Activated T-helper 1 cell treated with anti-CD3 and anti-CD28 coated beads, Interleukin-2, amount 50 U/mL, for 16 hours (primary cell): ENCODE data around the gene CREB5.

Experiments
- DNase-seq, 2 donors: peaks; one replicate each; pipeline ENCODE4 v3.0.0-alpha.2; 2020; ENCODE audit warnings: low read depth in 1 of 2, low spot score in 1 of 2

The CREB5 gene

DNA sequence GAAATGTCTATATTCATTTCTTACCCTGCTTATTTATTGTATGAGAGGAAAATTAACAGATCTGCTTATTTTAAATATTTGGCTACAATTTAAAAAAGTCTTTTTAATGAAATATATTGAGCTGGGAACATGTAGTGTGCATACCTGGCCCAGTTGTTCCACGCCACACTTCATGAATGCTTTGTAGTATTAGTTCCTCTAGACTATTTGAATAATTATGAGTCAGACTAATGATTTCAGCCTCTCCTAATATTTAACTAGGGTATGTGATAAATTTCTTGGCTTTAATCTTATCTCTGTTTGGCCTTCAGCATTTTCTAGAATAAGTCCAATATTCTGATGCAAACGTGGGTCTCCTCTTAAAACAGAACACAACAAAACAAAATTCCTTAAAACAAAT, 226.6 kb downstream of the CREB5 start:
- DNase-seq, result no peak

DNA sequence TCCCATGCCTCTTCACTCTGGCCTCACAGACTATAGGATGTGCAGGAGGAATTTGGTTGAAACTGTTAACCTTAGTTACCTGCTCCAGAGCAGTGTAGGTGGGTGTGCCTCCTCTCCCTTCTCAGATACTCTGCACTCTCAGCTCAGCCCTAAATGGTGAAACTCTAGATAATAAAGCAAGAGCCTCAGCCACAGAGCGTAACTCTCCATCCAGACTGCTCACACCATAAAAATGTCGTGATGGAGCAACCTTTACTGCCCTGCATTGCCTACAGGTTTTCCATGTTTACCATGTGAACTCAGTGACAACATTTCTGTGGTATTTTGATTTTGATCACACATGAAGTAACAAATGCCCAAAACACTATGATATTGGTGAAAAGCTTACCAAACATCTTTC, 227.7 kb downstream of the CREB5 start:
- DNase-seq, result no peak

- DNase-seq, result no peak
Measured at GRCh38 chr7:28641752-28642545, 229.6 kb downstream of the CREB5 start.

DNA sequence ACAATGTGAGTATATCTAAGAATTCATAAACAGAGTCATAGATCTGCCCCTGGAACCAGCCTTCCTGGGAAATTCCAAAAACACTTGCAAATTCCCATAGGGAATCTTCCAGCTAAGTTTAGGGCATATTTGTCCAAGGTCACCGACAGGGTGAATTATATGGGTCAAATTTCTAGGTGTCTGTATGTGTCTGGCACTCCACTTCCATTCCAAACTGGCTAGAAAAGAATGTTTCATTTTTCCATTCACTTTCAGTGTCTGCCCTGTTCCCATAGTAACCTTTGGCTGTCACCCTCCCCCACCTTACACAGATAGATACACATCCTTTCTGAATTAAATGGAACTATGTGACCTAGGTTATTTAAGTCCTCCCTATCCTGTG, 230.9 kb downstream of the CREB5 start:
- no peak for DNase-seq

GRCh38 chr7:28643584-28644340, 231.4 kb downstream of the CREB5 start:
- no peak for DNase-seq

- DNase-seq, result no peak
Measured at GRCh38 chr7:28645866-28646265, 233.5 kb downstream of the CREB5 start.

DNA sequence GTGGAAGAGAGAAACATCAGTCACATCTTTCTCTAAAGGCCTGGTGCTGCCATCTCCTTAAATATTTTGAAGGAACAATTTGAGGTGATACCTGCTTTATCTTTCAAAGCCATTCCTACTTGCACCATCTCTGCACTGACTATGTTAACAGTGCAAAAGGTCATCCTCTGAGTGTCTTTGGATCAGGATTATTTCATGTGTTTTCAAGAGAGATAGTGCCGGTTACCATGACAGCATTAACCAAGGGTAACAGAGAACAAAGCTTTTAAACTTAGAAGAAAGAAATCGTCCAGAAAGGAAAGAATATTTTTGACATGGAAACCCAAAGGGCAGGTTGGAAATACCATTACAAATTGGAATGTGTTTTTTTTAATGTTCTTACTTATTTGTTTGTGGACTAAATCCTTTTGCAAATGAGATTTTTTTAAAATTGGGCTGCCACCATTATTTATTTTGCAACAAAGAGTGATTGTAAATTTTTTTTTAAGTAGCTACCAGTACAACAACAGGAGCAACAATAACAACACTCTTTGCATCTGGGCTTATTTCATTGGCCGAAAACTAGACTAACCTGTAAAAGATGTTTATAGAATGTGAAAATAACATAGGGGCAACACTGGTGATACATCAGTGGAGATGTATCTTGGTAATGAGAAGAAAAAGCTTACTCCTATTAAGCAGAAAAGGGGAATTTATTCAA, 234.2 kb downstream of the CREB5 start:
- no peak for DNase-seq

GRCh38 chr7:28647076-28647421, 234.7 kb downstream of the CREB5 start:
- no peak for DNase-seq

DNA sequence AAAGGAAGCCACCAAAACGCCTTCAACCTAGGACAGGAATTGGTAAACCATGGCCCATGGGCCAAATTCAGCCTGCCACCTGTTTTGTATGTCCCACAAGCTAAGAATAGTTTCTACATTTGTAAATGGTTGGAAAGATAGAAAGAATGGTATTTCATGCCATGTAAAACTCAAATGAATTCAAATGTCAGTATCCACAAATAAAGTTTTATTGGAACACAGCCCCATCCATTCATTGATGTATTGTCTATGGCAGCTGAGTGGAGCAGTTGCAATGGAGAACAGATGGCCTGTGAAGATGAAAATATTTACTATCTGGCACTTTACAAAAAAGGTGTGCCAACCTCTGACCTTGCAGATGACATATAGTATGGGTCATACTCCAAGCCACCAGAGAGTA, 236.9 kb downstream of the CREB5 start:
- no peak for DNase-seq

DNA sequence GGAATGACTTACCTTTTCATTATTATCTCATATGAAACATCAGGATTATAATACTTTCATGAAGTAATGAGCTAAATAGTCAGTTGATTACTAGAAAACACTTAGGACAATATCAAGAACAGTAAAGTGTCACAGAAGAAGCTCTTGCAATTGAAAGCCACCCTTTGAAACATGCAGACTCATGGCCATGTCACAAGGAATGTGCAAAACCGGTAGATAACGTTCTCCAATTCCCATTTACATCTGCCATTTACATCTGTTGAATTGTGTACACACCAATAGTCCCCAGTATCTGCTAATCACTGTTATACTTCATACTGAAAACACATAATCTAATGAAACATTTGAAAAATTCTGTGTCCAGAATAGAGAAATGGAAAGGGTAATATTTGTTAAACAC, 237.5 kb downstream of the CREB5 start:
- no peak for DNase-seq

- no peak for DNase-seq
Measured at GRCh38 chr7:28654110-28654509, 241.8 kb downstream of the CREB5 start.

DNA sequence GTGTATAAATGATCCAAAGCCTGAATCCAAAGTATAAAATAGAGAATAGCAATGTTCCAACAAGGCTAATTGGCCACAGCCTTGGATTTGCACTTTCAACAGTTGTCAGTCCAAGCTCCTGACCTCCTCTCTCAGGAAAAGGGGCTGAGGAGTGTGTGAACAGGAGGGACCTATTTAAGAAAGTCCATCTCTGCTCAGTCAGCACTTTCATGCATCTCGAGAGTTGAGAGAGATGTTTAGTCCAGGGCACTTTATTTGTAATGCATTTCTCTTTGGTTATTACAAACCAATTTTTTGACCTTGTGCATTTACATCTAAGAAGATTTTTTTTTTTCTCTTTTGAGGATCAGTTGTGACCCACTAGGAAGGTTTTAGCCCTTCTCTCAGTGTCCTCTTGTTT, 244.2 kb downstream of the CREB5 start:
- DNase-seq, result no peak

GRCh38 chr7:28658381-28658780, 246.1 kb downstream of the CREB5 start:
- DNase-seq, result no peak

GRCh38 chr7:28660132-28660531, 247.8 kb downstream of the CREB5 start:
- no peak for DNase-seq

GRCh38 chr7:28661826-28662595, 249.7 kb downstream of the CREB5 start:
- DNase-seq, result no peak

DNA sequence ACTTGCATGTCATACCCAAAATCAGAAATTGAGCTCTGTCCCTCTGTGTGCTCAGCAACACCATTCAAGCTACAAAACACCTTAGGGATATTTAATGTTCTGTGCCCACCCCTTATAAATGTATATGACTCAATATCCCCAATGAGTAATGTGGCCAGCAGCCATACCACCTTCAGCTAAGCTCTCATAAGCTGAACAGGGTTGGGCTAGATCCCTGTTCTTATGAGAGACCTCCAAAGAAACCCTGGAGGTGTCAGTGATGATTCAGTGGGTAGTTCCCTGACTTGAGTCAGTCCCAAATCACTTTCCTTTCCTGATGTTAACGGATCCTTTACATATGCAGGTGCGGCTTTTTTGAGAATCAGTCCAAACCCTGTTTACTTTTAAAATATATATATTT, 253.8 kb downstream of the CREB5 start:
- no peak for DNase-seq

DNA sequence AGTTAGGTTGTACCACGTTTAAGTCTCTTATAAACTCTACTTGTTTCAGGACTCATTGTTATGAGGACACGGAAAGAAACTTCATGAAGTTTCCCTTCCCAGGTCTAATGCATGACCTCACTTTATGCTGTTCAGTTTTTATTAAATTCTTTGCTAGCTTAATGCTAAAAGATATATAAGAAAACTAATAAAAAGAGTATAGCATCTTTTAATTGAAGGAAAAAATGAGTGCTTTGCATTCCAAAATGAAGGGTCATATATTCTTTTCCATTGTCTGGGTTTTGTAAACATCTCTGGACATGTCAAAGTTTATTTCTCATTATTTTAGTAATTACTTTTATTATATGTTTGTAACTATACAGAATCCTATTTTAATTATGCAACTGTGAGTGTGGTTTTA, 255.8 kb downstream of the CREB5 start:
- no peak for DNase-seq

DNA sequence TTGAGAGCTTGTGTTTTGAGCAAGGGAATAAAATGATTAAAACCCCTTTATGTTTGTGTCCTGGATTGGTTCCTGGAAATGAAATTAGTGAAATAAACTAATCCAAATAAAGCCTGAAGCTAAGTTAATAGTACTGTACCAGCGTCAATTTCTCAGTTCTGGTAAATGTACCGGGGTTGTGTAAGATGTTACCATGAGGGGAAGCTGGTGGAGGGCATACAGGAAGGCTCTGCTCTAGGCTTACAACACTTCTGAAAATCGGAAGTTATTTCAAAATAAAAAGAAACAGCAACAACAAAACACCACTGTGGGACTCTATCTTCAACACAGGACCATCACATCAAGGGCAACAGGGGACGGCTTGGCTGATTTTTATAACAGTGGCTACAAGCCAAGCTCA, 257.0 kb downstream of the CREB5 start:
- DNase-seq, result no peak

GRCh38 chr7:28671526-28671925, 259.2 kb downstream of the CREB5 start:
- no peak for DNase-seq

DNA sequence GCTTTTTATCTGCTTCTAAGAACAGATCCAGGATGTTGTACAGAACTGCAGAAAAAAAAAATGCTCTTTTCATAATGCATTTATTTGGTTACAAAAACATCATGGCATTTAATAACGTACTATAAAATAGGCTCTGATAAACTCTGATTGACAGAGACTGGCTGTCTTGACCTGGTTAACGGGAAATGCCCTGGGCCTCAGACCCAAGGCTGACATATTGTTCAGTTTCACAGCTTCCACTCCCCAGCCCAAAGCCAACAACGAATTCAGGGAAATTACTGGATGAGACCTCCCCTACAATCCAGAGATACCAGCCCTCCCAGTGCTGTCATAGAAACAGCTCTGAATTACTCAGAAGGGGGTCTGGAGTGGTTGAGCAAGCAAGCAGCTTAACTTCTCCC, 260.1 kb downstream of the CREB5 start:
- no peak for DNase-seq

- DNase-seq, result no peak
Measured at GRCh38 chr7:28674359-28674782, 262.1 kb downstream of the CREB5 start.
